Fibroblast of peridontal ligament (primary cell): ENCODE data around the gene ENPP5.
"Not testable (repeated sequence)": the region's sequence is repeated elsewhere in the genome, so short reads cannot be mapped to it uniquely, and the experiment has no call there.

Source experiments
- DNase-seq: peaks from one replicate; pipeline ENCODE4 v3.0.0-alpha.2; 2010; ENCODE audit errors: extremely low read depth

Gene ENPP5

GRCh38 chr6:46174904-46175303, 4.1 kb upstream of the ENPP5 start:
- no peak for DNase-seq

- no peak for DNase-seq
Observed at GRCh38 chr6:46172176-46172575, 1.4 kb upstream of the ENPP5 start.

- DNase-seq: peak; percentile 1
Observed at GRCh38 chr6:46160102-46160501, 10.7 kb downstream of the ENPP5 start.

- no peak for DNase-seq
Observed at GRCh38 chr6:46159229-46159628, 11.6 kb downstream of the ENPP5 start.

- DNase-seq: no peak
Observed at GRCh38 chr6:46156701-46157100, 14.1 kb downstream of the ENPP5 start.

- not testable (repeated sequence) for DNase-seq
Observed at GRCh38 chr6:46149066-46149465, 21.7 kb downstream of the ENPP5 start.

GRCh38 chr6:46144270-46144669, 26.5 kb downstream of the ENPP5 start:
- no peak for DNase-seq

GRCh38 chr6:46138281-46138680, 32.5 kb downstream of the ENPP5 start:
- DNase-seq: no peak

- DNase-seq: no peak
Observed at GRCh38 chr6:46137387-46137786, 33.4 kb downstream of the ENPP5 start.

- DNase-seq: no peak
Observed at GRCh38 chr6:46136831-46137230, 33.9 kb downstream of the ENPP5 start.

- DNase-seq: no peak
Observed at GRCh38 chr6:46135176-46135575, 35.6 kb downstream of the ENPP5 start.

- no peak for DNase-seq
Observed at GRCh38 chr6:46134216-46134615, 36.6 kb downstream of the ENPP5 start.

- DNase-seq: not testable (repeated sequence)
Observed at GRCh38 chr6:46131291-46131690, 39.5 kb downstream of the ENPP5 start.

GRCh38 chr6:46130666-46131065, 40.1 kb downstream of the ENPP5 start:
- DNase-seq: no peak

- peak; percentile 62 for DNase-seq
Observed at GRCh38 chr6:46129629-46130511, 40.9 kb downstream of the ENPP5 start, which contains the start of gene ENPP4. ENPP4 (plus strand) TSS chr6:46129989; CDS start chr6:46139584, 9,595 bp downstream.

GRCh38 chr6:46129291-46129628, 41.5 kb downstream of the ENPP5 start:
- DNase-seq: no peak

- no peak for DNase-seq
Observed at GRCh38 chr6:46128476-46128875, 42.3 kb downstream of the ENPP5 start.

- not testable (repeated sequence) for DNase-seq
Observed at GRCh38 chr6:46119679-46120078, 51.1 kb downstream of the ENPP5 start.

- no peak for DNase-seq
Observed at GRCh38 chr6:46118836-46119235, 51.9 kb downstream of the ENPP5 start.

- DNase-seq: no peak
Observed at GRCh38 chr6:46118157-46118556, 52.6 kb downstream of the ENPP5 start.

GRCh38 chr6:46116289-46116688, 54.5 kb downstream of the ENPP5 start:
- DNase-seq: no peak

GRCh38 chr6:46115634-46116033, 55.1 kb downstream of the ENPP5 start:
- no peak for DNase-seq

- DNase-seq: no peak
Observed at GRCh38 chr6:46113370-46113769, 57.4 kb downstream of the ENPP5 start.
